GM12875 (cell line): ENCODE measurements around the gene PARVB.

Source experiments
- H3K4me3 ChIP-seq: one replicate; pipeline ENCODE4 v1.5.1; 2011; ENCODE audit warnings: low read depth, low read length, control low read depth
- CTCF ChIP-seq: IDR thresholded peaks from 2 replicates; pipeline ENCODE4 v1.5.1; 2011; ENCODE audit warnings: low read depth, mild to moderate bottlenecking, control low read depth, inconsistent platforms, low read length, moderate library complexity, borderline replicate concordance; ENCODE audit not compliant: insufficient read depth

Gene PARVB

GRCh38 chr22:43985532-43985931, 38.6 kb upstream of the PARVB start:
- no peak for TF ChIP-seq CTCF
- H3K4me3 ChIP-seq: no peak overlapping the region

GRCh38 chr22:43988116-43988820, 35.8 kb upstream of the PARVB start:
- no peak overlapping the region for H3K4me3 ChIP-seq
- TF ChIP-seq CTCF: no peak

- no peak overlapping the region for H3K4me3 ChIP-seq
- no peak for TF ChIP-seq CTCF
Measured at GRCh38 chr22:43988960-43989359, 35.1 kb upstream of the PARVB start.

GRCh38 chr22:43990044-43990443, 34.1 kb upstream of the PARVB start:
- no peak for TF ChIP-seq CTCF
- H3K4me3 ChIP-seq: no peak overlapping the region

GRCh38 chr22:43991316-43992020, 32.6 kb upstream of the PARVB start:
- no peak overlapping the region for H3K4me3 ChIP-seq
- TF ChIP-seq CTCF: no peak

- no peak for TF ChIP-seq CTCF
- H3K4me3 ChIP-seq: no peak overlapping the region
Measured at GRCh38 chr22:43992331-43992821, 31.7 kb upstream of the PARVB start.
